Mesothelial cell of epicardium (in vitro differentiated cells): ENCODE data around the gene PRR15L. TPM values are rescaled to one million over a fixed set of nuclear protein-coding genes. Genes with fewer than 3 reads are reported as not detected.
A peak's percentile ranks its signal among the peaks of the same experiment; 100 is the strongest.
"Not testable (repeated sequence)": the region's sequence is repeated elsewhere in the genome, so short reads cannot be mapped to it uniquely, and the experiment has no call there.

Source experiments
- DNase-seq, 2 experiments: peaks; one replicate each; pipeline ENCODE4 v3.0.0; 2021; ENCODE audit warnings: low spot score in 2 of 2; ENCODE audit not compliant: unreplicated experiment in 2 of 2
- H3K27ac Mint-ChIP-seq: 2 replicates; pipeline ENCODE4 v1.8.0; 2021; ENCODE audit warnings: mixed read lengths
- H3K27me3 Mint-ChIP-seq: 2 replicates; pipeline ENCODE4 v1.8.0; 2021; ENCODE audit warnings: low read depth, mixed read lengths
- H3K36me3 Mint-ChIP-seq: 2 replicates; pipeline ENCODE4 v1.8.0; 2021; ENCODE audit warnings: mixed read lengths
- H3K4me1 Mint-ChIP-seq: 2 replicates; pipeline ENCODE4 v1.8.0; 2021; ENCODE audit warnings: mixed read lengths
- H3K4me3 Mint-ChIP-seq: 2 replicates; pipeline ENCODE4 v1.8.0; 2021; ENCODE audit warnings: mild to moderate bottlenecking, moderate library complexity, mixed read lengths
- H3K9me3 Mint-ChIP-seq: 2 replicates; pipeline ENCODE4 v1.8.0; 2021; ENCODE audit warnings: mixed read lengths
- total RNA-seq: library from RNA; stranded (reverse); gene quantifications from 3 replicates; pipeline ENCODE4 v1.2.1, GENCODE V29; 2021
- TF ChIP-seq, protein P1 (sequence below): fragments of 200-600 bp; sonication (generic); IDR thresholded peaks from one replicate; pipeline ENCODE4 v1.5.0; 2021; ENCODE audit warnings: antibody characterized with exemption; ENCODE audit not compliant: unreplicated experiment

PRR15L gene
- total RNA-seq, 1 donor from 2014 or later = 3.4 TPM

DNA sequence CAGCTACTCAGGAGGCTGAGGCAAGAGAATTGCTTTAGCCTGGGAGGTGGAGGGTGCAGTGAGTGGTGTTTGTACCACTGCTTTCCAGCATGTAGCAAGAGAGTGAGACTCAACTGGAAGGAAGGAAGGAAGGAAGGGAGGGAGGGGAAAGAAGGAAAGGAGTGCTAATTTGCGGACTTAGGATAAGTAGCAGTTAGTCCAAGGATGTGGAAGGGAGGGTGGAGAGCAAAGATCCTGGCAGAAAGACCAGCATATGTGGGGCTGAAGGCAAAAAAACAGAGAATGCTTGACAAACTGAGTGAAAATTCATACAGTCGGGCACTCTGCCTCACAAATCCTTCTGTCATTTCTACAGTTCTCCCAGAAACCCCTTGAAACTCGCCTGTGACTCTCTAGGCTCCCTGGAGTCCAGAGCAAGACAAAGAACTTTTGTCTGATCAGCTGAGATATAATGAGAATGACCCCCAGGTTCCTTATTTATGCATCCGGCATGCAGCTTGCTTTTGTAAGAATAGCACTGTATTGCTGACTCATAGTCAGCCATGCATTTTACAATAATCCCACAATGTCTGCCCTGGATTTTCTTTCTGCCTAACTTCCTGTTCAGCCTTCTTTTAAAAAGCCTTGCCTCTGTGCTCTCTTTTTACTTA is 44.7 kb upstream of the PRR15L start:
- TF ChIP-seq, protein P1, sequence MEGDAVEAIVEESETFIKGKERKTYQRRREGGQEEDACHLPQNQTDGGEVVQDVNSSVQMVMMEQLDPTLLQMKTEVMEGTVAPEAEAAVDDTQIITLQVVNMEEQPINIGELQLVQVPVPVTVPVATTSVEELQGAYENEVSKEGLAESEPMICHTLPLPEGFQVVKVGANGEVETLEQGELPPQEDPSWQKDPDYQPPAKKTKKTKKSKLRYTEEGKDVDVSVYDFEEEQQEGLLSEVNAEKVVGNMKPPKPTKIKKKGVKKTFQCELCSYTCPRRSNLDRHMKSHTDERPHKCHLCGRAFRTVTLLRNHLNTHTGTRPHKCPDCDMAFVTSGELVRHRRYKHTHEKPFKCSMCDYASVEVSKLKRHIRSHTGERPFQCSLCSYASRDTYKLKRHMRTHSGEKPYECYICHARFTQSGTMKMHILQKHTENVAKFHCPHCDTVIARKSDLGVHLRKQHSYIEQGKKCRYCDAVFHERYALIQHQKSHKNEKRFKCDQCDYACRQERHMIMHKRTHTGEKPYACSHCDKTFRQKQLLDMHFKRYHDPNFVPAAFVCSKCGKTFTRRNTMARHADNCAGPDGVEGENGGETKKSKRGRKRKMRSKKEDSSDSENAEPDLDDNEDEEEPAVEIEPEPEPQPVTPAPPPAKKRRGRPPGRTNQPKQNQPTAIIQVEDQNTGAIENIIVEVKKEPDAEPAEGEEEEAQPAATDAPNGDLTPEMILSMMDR = no peak
- Mint-ChIP-seq H3K4me3 (no peak overlapping the region), H3K27me3 (no peaks in the 10 kb centered on the region), H3K4me1 (peaks cover 36% of the 10 kb centered on the region), H3K9me3 (no peaks in the 10 kb centered on the region), H3K27ac (peak overlapping the region; percentile 94), H3K36me3 (no peaks in the 10 kb centered on the region)
- no peak for DNase-seq

DNA sequence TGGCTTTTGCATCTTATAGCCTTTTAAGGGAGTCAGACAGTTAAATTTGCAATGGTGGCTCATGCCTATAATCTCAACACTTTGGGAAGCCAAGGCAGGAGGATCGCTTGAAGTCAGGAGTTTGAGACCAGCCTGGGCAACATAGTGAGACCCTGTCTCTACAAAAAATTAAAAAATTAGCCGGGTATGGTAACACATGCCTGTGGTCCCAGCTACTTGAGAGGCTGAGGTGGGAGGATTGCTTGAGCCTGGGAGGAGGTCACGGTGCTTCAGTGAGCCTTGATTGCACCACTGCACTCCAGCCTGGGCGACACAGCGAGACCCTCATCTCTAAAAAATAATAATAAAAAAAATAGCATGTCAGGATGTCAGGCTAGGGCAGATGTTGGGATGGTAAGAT is 44.0 kb upstream of the PRR15L start:
- H3K27ac Mint-ChIP-seq = peak overlapping the region; percentile 66
- not testable (repeated sequence) for H3K36me3 Mint-ChIP-seq, H3K27me3 Mint-ChIP-seq, H3K9me3 Mint-ChIP-seq, DNase-seq, H3K4me3 Mint-ChIP-seq
- peaks cover 34% of the 10 kb centered on the region for H3K4me1 Mint-ChIP-seq

- H3K4me1 Mint-ChIP-seq = peaks cover 36% of the 10 kb centered on the region
- TF ChIP-seq, protein P1 = no peak
These were observed 43.5 kb upstream of the PRR15L start for GRCh38 chr17:48001197-48001596.

GRCh38 chr17:47999582-47999981 is 41.9 kb upstream of the PRR15L start:
- peaks cover 31% of the 10 kb centered on the region for H3K4me1 Mint-ChIP-seq
- H3K9me3 Mint-ChIP-seq = no peaks in the 10 kb centered on the region
- H3K27ac Mint-ChIP-seq = no peak overlapping the region
- H3K27me3 Mint-ChIP-seq = no peaks in the 10 kb centered on the region
- no peak overlapping the region for H3K4me3 Mint-ChIP-seq
- no peak for DNase-seq
- TF ChIP-seq, protein P1 = no peak
- no peaks in the 10 kb centered on the region for H3K36me3 Mint-ChIP-seq

More at GRCh38 chr17:48001197-48001596, 43.5 kb upstream of the PRR15L start:
- no peak for DNase-seq
- Mint-ChIP-seq H3K27me3 (no peaks in the 10 kb centered on the region), H3K9me3 (no peaks in the 10 kb centered on the region), H3K27ac (peak overlapping the region; percentile 66), H3K36me3 (no peaks in the 10 kb centered on the region), H3K4me3 (no peak overlapping the region)

DNA sequence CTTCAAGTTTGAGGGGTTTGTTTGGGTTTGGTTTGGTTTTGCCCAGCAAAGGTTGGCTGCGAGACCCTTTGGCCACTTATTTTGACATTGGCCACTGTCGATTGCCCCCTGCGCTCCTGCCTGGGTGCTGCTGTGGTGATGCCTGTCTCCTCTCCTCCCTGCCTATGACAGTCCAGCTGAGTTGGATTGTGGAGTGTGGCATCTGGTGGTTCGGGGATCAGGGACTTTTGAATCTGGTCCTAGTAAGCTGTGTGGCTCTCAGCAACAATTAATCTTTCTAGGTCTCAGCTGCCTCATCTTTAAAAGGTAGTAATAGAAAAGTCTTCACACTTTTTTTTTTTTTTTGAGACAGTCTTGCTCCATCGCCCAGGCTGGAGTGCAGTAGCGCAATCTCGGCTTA is 40.4 kb upstream of the PRR15L start:
- no peaks in the 10 kb centered on the region for H3K27me3 Mint-ChIP-seq
- no peaks in the 10 kb centered on the region for H3K9me3 Mint-ChIP-seq
- H3K4me3 Mint-ChIP-seq = no peak overlapping the region
- TF ChIP-seq, protein P1 = no peak
- H3K27ac Mint-ChIP-seq = no peak overlapping the region
- no peak for DNase-seq
- no peaks in the 10 kb centered on the region for H3K36me3 Mint-ChIP-seq
- H3K4me1 Mint-ChIP-seq = peaks cover 20% of the 10 kb centered on the region

- DNase-seq = no peak
- Mint-ChIP-seq H3K36me3 (no peaks in the 10 kb centered on the region), H3K4me3 (no peak overlapping the region), H3K9me3 (no peaks in the 10 kb centered on the region), H3K4me1 (peaks cover 19% of the 10 kb centered on the region), H3K27me3 (no peaks in the 10 kb centered on the region), H3K27ac (no peak overlapping the region)
- TF ChIP-seq, protein P1 = no peak
These were observed 39.9 kb upstream of the PRR15L start for GRCh38 chr17:47997586-47997985.
